PC-3 (cell line): ENCODE measurements around the gene HPGD.

ENCODE experiments used
- EZH2 ChIP-seq: fragments of 300-600 bp; sonication (generic); IDR thresholded peaks from one replicate; pipeline ENCODE4 v1.6.1; 2017; ENCODE audit warnings: antibody characterized with exemption, mild to moderate bottlenecking, low read length; ENCODE audit not compliant: unreplicated experiment
- EZH2phosphoT487 ChIP-seq: fragments of 300-600 bp; sonication (generic); IDR thresholded peaks from 2 replicates; pipeline ENCODE4 v1.6.1; 2018; ENCODE audit warnings: mild to moderate bottlenecking, antibody characterized with exemption, low read length, borderline replicate concordance
- TF ChIP-seq, protein P1 (sequence below): fragments of 300-600 bp; sonication (generic); conservative IDR thresholded peaks from 2 replicates; pipeline ENCODE4 v1.5.1; 2017; ENCODE audit warnings: antibody characterized with exemption, low read depth, mild to moderate bottlenecking, low read length

DNA sequence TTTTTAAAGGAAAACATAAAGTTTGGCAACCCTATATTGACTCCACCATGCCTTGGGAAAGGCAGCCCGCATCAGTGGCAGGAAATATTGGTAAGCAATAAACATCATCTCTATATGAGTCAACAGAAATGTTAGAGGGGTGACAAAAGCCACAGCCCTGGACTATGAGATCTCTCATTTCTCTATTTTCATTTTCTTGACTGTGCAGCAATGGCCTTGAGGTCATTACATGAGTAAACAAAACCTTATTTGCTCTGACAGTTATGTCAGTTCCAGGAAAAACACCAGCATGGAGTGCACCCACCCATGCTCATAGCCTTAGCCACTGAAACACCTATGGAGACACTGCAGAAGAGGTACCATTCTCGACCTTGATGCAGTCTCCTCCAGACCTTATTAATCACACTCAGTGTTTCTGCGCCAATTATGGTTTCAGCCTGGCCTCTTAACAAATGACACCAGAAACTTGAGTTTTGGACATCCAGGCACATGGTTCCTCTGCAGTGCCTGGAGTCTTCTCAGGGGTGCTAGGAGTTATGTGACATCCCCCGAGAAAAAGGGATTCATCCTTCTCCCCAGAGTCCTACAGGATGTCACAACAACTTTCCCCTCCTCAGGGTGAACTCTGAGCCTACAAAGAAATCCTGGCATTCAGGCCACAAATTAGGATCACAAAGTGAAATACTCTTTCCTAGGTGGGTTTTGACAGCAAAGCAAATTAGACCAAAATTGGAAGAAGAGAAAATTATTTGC, 16.0 kb upstream of the HPGD start:
- TF ChIP-seq EZH2phosphoT487 (no peak), EZH2 (no peak)
- TF ChIP-seq, protein P1, sequence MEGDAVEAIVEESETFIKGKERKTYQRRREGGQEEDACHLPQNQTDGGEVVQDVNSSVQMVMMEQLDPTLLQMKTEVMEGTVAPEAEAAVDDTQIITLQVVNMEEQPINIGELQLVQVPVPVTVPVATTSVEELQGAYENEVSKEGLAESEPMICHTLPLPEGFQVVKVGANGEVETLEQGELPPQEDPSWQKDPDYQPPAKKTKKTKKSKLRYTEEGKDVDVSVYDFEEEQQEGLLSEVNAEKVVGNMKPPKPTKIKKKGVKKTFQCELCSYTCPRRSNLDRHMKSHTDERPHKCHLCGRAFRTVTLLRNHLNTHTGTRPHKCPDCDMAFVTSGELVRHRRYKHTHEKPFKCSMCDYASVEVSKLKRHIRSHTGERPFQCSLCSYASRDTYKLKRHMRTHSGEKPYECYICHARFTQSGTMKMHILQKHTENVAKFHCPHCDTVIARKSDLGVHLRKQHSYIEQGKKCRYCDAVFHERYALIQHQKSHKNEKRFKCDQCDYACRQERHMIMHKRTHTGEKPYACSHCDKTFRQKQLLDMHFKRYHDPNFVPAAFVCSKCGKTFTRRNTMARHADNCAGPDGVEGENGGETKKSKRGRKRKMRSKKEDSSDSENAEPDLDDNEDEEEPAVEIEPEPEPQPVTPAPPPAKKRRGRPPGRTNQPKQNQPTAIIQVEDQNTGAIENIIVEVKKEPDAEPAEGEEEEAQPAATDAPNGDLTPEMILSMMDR, result no peak
